HUES48 (cell line): ENCODE measurements around the gene GNAI1.

Experiments used
- H3K27ac ChIP-seq: one replicate; pipeline ENCODE4 v1.7.0; 2013; ENCODE audit warnings: low read depth, low read length, inconsistent platforms
- H3K27me3 ChIP-seq: 2 replicates; pipeline ENCODE4 v1.6.1; 2013; ENCODE audit warnings: mild to moderate bottlenecking, low read length; ENCODE audit not compliant: control insufficient read depth, insufficient read depth
- H3K36me3 ChIP-seq: 2 replicates; pipeline ENCODE4 v1.6.1; 2013; ENCODE audit warnings: low read length; ENCODE audit not compliant: control insufficient read depth, insufficient read depth
- H3K4me1 ChIP-seq: 2 replicates; pipeline ENCODE4 v1.6.1; 2013; ENCODE audit warnings: mild to moderate bottlenecking, low read length; ENCODE audit not compliant: control insufficient read depth, insufficient read depth
- H3K4me3 ChIP-seq: 2 replicates; pipeline ENCODE4 v1.5.1; 2013; ENCODE audit warnings: mild to moderate bottlenecking, low read depth, low read length
- H3K9ac ChIP-seq: 2 replicates; pipeline ENCODE4 v1.6.1; 2013; ENCODE audit warnings: mild to moderate bottlenecking, low read depth, low read length, moderate library complexity
- H3K9me3 ChIP-seq: 2 replicates; pipeline ENCODE4 v1.6.1; 2013; ENCODE audit warnings: low read length; ENCODE audit not compliant: control insufficient read depth, insufficient read depth

GNAI1 gene

DNA sequence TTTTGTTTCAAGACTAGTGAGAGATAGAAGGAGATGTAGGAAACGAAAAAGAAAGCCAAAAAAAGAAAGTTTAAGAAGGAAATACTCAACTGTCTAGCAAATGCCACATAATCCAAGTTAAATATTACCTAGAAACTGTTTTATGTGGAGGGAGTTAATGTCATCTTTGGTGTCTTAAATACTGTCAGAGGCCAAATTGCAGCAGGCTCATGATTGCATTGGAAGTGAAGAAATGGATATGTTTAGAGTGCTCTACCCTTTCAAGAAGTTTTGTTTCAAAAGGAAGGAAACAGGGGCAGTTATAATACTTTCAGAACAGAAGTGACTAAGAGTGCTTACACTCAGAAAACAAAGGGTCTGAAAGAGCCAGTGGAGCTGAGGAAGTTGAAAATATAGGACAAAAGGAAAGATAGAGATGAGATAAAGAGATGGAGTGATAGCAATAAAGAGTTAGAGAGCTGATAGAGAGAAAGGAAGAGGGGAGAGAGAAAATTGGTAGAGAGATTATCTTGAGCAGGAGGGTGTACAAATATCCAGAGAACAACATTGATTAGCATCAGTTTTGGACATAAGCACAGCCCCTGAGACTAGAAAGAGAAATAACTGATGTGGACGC is 28.0 kb upstream of the GNAI1 start:
- Histone ChIP-seq H3K27me3 (no peaks in the 10 kb centered on the region), H3K4me1 (peaks cover 12% of the 10 kb centered on the region), H3K27ac (no peak overlapping the region), H3K9ac (no peak overlapping the region), H3K4me3 (no peak overlapping the region), H3K36me3 (no peaks in the 10 kb centered on the region), H3K9me3 (no peaks in the 10 kb centered on the region)

DNA sequence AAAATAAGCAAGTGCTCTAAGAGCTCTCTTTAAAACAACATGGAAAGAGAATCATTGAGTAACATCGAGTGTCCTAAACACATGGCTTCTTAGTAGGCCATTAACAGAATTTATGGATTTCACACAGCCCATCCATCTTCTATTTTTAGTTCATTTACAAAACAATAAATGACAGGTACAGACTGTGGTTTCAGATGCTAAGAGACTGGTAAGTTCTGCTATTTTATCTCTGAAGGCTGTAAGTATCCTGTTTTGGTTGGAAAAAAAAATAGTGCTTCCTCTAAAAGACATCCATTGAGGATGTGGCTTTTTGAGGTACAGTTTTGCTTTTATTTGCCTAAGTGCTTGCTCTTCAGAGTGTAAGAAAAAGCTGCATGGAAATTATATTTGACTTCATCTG is 27.4 kb upstream of the GNAI1 start:
- Histone ChIP-seq H3K27ac (no peak overlapping the region), H3K4me3 (no peak overlapping the region), H3K4me1 (peaks cover 12% of the 10 kb centered on the region), H3K9me3 (no peaks in the 10 kb centered on the region), H3K36me3 (no peaks in the 10 kb centered on the region), H3K27me3 (no peaks in the 10 kb centered on the region), H3K9ac (no peak overlapping the region)

DNA sequence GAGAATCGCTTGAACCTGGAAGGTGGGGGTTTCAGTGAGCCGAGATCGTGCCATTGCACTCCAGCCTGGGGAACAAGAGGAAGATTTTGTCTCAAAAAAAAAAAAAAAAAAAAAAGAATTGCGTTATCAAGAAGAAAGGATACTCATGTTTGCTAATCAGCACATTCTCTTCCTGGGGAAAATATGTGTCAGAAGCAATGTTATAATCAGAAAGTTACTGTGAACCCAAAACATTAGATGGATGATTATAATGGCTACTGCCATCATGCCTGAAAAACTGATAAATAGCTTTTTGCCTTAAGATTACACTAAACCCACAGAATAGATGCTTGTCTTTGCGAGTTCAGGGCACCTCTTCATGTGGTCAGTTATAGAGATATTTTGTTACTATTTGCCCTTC is 24.3 kb upstream of the GNAI1 start:
- no peaks in the 10 kb centered on the region for H3K36me3 ChIP-seq
- peaks cover 12% of the 10 kb centered on the region for H3K4me1 ChIP-seq
- no peak overlapping the region for H3K4me3 ChIP-seq
- H3K9ac ChIP-seq = no peak overlapping the region
- no peaks in the 10 kb centered on the region for H3K27me3 ChIP-seq
- no peak overlapping the region for H3K27ac ChIP-seq
- no peaks in the 10 kb centered on the region for H3K9me3 ChIP-seq

DNA sequence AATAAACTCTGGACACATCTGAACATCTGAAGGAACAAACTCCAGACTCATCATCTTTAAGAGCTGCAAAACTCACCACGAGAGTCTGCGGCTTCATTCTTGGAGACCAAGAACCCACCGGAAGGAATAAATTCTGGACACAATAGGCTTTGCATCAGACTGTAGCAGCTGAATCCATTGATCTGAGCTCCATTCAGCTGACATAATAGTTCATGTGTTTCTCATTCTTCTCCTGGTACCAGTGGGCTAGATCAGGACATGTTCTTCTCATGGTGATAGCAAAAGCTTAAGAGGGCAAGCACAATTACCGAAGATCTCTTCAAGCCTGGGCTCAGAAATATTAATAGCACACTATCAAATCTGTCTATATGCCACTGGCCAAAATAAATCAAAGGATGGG is 20.5 kb upstream of the GNAI1 start:
- Histone ChIP-seq H3K36me3 (no peaks in the 10 kb centered on the region), H3K9ac (no peak overlapping the region), H3K4me1 (0 out of 2 replicates have a peak, but pooled peaks cover 6% of the 10 kb centered on the region), H3K4me3 (no peak overlapping the region), H3K9me3 (no peaks in the 10 kb centered on the region), H3K27me3 (no peaks in the 10 kb centered on the region), H3K27ac (no peak overlapping the region)

DNA sequence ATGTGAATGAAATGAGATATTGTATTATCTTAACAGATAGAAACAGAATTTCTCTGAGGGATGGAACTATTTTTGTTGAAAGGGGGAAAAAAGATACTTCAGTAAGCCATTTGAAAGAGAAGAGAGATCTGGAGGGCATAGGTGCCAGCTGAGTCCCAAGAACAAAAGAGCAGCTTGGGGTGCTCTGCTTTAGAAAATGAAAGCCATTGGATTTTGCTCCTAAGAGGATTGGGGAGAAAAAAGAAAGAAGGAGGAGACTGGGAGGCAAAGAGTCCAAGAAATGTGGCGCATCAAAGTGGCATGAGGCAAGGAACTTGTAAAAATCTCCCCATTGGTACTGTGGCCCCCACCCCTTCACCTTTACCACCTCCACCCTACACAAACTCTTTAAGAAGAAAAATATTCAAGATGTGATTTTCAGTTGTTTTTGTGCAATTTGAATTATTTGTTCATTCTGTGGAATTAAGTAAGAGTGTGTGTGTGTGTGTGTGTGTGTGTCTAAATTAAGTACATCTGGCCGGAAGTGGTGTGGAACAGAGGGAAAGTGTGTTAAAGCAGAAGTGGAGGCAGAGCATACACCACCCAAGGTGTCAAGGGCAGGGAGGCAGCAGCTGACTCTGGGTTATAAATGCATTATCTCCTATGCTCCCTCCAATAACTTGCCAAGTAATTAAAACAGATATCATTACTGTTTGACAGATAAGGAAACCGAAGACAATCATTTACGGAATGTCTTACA is 9.9 kb upstream of the GNAI1 start:
- H3K9me3 ChIP-seq = no peaks in the 10 kb centered on the region
- peaks cover 21% of the 10 kb centered on the region for H3K4me1 ChIP-seq
- no peak overlapping the region for H3K27ac ChIP-seq
- no peaks in the 10 kb centered on the region for H3K36me3 ChIP-seq
- no peak overlapping the region for H3K9ac ChIP-seq
- no peak overlapping the region for H3K4me3 ChIP-seq
- peaks cover 29% of the 10 kb centered on the region for H3K27me3 ChIP-seq

DNA sequence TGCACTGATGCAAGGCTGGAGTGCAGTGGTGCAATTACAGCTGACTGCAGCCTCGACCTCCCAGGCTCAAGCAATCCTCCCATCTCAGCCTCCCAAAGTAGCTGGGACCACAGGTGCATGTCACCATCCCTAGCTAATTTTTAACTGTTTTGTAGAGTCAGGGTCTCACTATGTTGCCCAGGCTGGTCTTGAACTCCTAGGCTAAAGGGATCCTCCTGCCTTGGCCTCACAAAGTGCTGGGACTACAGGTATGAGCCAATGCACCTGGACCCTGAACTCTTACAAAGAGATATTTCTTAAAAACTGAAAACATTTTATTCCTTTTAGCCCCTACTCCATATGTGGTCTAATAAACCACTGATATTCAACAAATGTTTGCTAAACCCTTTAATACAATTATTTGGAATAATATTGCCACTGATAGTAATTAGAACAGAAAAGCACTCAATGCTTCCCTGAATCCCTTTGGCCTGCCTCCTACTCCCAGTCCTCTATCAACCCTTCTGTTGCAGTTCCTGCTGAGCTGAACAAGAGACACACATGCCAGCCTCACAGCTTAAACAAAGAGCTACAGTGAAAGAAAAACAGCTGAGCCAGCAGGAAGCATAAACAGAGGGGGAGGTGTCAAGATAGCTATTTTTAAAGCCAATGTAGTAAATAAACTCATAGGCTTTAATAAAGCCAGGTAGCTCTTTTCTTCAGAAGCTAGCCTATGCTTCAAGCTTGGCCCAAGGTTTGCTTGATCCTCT is 7.0 kb upstream of the GNAI1 start:
- peak overlapping the region; percentile 22; the same call in 1 of the 2 replicates for H3K4me3 ChIP-seq

DNA sequence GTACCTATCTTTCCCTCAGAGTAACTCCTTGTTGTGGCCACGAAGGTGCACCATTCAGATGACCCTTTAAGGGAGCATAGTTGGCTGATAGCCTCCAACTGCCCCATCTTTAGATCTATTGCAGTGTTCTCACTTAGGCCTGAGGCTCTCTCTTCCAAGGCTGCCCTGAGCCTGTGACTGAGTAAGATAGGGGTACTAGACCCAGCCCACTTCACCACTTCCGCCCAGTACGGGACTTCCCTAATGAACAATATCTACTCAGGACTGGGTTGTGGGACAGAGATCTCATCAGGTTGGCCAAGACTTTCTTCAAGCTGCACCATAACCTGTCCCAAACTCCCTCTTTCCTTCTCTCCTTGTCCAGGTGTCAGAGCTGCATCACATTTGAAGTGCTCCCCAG is 5.7 kb upstream of the GNAI1 start:
- H3K27me3 ChIP-seq = peaks cover 48% of the 10 kb centered on the region
- no peaks in the 10 kb centered on the region for H3K9me3 ChIP-seq
- no peak overlapping the region for H3K9ac ChIP-seq
- no peak overlapping the region for H3K4me3 ChIP-seq
- peaks cover 30% of the 10 kb centered on the region for H3K4me1 ChIP-seq
- H3K36me3 ChIP-seq = no peaks in the 10 kb centered on the region
- H3K27ac ChIP-seq = no peak overlapping the region

More for the DNA sequence above, 7.0 kb upstream of the GNAI1 start:
- no peaks in the 10 kb centered on the region for H3K36me3 ChIP-seq
- no peak overlapping the region for H3K9ac ChIP-seq
- peaks cover 21% of the 10 kb centered on the region for H3K4me1 ChIP-seq
- H3K9me3 ChIP-seq = no peaks in the 10 kb centered on the region
- peak overlapping the region; percentile 25 for H3K27ac ChIP-seq
- peaks cover 43% of the 10 kb centered on the region for H3K27me3 ChIP-seq

DNA sequence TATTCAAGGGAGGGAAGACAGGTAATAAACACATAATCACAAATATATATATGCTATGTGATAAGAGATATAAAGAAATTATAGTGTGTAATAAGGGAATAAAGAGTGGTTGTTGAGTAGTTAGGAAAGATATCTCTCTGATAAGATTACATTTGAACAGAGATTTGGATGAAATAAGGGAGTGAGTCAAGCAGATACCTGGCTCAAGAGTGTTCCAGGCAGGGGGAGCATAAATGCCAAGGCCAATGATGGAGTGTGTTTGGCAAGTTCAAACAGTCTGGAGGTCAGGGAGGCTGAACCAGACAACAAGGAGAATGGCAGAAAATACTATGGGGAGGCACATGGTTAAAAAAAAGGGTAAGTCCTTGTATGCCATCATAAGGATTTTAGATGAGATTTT is 4.8 kb upstream of the GNAI1 start:
- peaks cover 48% of the 10 kb centered on the region for H3K27me3 ChIP-seq
- no peak overlapping the region for H3K27ac ChIP-seq
- no peaks in the 10 kb centered on the region for H3K9me3 ChIP-seq
- no peak overlapping the region for H3K9ac ChIP-seq
- H3K4me3 ChIP-seq = no peak overlapping the region
- no peaks in the 10 kb centered on the region for H3K36me3 ChIP-seq
- H3K4me1 ChIP-seq = peaks cover 26% of the 10 kb centered on the region

DNA sequence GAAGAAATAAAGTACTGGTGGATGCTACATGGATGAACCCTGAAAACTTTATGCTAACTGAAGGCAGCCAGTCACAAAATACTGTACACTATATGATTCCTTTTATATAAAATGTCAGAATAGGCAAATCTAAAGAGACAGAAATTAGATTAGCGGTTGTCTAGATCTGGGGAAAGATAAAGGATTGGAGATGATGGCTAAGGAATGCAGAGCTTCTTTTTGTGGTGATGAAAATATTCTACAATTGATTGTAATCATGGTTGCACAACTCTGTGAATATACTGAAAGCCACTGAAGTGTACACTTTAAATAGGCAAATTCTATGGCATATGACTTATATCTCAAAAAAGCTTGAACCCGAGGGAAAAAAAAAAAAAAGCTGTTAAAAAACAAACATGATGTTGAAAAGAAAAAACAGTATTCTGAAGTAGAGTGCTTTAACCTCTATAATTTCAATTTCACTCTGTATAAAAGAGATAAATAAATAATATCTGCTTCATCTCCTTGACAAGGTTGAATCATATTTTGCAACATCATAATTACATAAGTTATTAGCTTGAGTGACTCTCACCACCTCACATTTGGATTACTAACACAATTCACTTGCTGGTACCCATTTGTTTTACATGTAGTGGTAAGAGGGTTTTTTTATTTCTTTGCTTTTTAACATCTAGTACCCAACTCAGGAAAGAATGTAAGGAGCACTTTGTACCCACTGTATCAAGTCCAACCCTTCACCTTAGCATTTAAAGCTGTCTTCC is 2.8 kb upstream of the GNAI1 start:
- Histone ChIP-seq H3K9me3 (no peaks in the 10 kb centered on the region), H3K27me3 (peaks cover 43% of the 10 kb centered on the region), H3K9ac (no peak overlapping the region), H3K36me3 (no peaks in the 10 kb centered on the region), H3K4me1 (peaks cover 31% of the 10 kb centered on the region), H3K4me3 (no peak overlapping the region), H3K27ac (no peak overlapping the region)

DNA sequence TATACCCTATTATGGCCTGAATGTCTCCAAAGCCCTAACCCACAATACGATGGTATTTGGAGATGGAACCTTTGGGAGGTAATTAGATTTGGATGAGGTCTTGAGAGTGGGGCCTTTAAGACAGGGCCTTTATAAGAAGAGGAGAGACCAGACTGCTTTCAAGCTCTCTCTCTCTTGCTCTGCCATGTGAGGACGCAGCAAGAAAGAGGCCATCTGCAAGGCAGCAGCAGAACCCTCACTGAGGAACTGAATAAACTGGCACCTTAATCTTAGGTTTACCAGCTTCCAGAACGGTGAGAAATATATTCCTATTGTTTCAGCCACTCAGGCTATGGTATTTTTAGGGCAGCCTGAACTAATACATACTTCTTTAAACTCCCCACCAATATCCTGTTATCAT is 2.0 kb upstream of the GNAI1 start:
- Histone ChIP-seq H3K27me3 (peaks cover 39% of the 10 kb centered on the region), H3K9ac (no peak overlapping the region), H3K4me1 (peaks cover 29% of the 10 kb centered on the region), H3K27ac (no peak overlapping the region), H3K36me3 (no peaks in the 10 kb centered on the region), H3K4me3 (no peak overlapping the region), H3K9me3 (no peaks in the 10 kb centered on the region)
